GM21717 (cell line): ENCODE measurements around the gene CNOT8.
"Not testable (repeated sequence)": the region's sequence is repeated elsewhere in the genome, so short reads cannot be mapped to it uniquely, and the experiment has no call there.

Experiments used
- ATAC-seq: cut with Tn5 transposase; IDR thresholded peaks from one replicate; pipeline ENCODE4 v1.9.1; 2021; ENCODE audit warnings: mild to moderate bottlenecking, moderate library complexity; ENCODE audit not compliant: unreplicated experiment

CNOT8 gene

DNA sequence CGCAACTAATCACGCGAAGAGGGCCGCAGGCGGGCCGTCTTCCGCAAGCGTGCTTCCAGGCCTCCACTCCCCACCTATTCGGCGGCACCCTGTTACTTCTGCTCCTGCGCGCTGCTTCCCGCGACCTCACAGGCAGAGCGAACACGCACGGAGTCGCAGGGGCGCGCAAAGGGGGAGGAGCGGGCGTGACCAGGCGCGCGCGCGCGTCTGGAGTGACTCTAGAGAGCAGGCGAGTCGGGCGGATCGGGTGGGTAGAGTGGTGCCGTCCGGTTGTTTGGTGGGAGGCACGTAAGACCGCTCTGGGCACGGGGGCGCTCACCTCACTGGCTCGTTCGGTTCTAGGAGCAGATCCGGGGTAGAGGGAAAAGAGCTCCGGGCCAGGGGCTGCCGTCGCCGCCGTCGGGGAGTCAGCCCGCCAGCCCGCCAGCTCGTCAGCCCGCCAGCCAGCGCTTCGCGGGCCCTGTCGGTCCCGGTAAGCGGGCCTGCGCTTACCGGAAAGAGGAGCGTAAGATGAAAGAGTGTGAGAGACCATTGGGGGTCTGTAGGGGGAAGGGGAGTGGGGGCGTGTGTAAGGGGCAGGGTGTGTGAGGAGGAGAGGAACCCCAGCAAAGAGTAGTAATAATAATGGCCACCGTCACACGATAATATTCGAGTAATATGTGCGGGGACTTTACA, at the start of gene CNOT8:
CNOT8 (plus strand) TSS at position 331 of the 675 bp plus-strand sequence. CDS start 4,652 bp downstream, outside the sequence.
- ATAC-seq = peak; percentile 79

DNA sequence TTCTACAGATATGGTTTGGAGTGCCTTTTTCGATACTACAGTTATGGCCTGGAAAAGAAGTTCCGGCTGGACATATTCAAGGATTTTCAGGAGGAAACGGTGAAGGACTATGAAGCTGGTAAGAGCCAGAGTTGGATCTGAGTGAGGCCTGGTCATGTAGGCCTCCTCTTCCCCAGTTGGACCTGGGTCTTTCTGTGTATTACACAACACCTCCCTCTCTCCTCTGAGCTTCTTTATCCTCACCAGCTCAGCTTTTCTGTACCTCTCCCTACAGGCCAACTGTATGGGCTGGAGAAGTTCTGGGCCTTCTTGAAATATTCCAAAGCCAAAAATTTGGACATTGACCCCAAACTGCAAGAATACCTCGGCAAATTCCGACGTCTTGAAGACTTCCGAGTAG, 47.2 kb upstream of the CNOT8 start:
- no peak for ATAC-seq

DNA sequence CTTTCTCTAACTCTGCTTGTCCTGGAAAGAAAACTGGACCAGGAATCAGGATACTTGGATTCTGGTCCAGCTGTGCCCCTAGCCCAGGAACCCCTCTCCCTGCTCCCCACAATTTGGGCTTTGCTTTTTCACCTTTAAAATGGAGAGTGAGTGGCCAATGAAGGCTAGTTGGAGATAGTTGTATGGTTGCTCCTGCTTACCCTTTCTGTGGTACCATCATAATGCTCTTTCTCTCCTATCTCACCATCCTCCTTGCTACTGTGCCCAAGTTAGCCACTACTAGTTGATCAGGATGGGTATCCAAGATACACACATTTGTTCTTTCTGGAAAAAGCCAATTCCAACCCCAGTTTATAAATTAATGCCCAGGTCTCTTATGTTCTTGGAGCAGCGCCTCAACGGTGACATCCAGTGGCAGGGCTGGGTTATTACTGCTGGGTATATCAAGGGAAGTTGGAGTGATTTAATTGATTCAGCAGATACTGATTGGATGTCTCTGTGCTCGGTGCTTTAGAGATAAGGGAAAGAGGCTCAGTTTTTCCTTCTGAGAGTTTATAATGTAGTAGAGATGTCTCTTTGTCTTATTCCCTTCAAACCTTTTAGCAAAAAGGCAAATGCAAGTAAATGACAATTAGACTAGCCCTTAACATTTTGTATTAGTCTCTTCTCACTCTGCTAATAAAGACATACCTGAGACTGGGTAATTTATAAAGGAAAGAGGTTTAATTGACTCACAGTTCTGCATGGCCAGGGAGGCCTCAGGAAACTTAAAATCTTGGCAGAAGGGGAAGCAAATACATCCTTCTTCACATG, 46.6 kb upstream of the CNOT8 start:
- ATAC-seq = no peak

- ATAC-seq = no peak
Measured at GRCh38 chr5:154813158-154813557, 45.3 kb upstream of the CNOT8 start.

DNA sequence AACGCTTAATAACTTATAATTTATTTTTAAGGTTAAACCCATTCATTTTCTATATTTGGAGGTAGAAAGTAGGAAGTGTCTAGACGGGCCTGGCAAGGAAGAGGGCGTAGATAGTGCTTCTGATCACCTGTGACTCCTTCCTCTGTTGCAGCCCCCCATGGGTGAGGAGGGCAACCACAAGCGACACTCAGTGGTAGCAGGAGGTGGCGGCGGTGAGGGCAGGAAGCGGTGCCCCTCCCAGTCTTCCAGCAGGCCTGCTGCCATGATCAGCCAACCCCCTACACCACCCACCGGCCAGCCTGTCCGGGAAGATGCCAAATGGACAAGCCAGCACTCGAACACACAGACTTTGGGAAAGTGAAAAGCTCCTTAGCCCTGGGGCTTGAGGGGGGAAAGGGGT, 44.7 kb upstream of the CNOT8 start:
- ATAC-seq = no peak

GRCh38 chr5:154815025-154815424, 43.4 kb upstream of the CNOT8 start:
- ATAC-seq = no peak

- ATAC-seq = no peak
Measured at GRCh38 chr5:154815684-154816247, 42.7 kb upstream of the CNOT8 start.

GRCh38 chr5:154816891-154817492, 41.4 kb upstream of the CNOT8 start:
- no peak for ATAC-seq

- ATAC-seq = no peak
Measured at GRCh38 chr5:154817815-154818214, 40.6 kb upstream of the CNOT8 start.

DNA sequence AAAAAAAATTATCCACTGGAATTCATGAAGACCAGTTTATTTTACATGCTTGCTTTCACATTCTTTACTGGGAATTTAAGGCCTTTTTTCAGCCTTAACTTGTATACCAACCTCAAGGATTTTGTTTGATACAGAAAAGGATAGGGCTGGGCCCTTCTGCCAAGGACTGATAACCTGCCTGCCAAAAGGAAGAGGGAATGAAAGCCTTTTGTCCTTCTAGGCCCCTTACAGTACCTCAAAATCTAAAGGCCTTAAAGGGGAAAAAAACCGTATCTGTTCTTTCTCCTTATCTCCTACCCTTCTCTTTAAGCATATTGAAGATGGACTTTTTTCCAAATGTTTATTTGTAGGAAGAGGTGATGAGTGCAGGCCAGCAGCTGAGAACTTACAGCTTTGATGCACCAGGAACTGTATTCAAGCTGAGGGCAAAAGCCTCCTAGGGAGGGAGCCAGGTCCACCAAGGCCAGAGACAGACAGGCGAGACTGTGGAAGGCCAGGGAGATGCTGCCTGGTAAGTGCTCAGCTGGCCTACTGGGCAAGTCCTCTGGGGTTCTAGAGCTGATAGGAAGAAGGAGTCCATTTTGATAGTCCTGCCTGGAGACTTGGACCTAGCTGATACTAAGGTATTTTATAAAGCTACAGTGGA, 39.8 kb upstream of the CNOT8 start:
- ATAC-seq = no peak

DNA sequence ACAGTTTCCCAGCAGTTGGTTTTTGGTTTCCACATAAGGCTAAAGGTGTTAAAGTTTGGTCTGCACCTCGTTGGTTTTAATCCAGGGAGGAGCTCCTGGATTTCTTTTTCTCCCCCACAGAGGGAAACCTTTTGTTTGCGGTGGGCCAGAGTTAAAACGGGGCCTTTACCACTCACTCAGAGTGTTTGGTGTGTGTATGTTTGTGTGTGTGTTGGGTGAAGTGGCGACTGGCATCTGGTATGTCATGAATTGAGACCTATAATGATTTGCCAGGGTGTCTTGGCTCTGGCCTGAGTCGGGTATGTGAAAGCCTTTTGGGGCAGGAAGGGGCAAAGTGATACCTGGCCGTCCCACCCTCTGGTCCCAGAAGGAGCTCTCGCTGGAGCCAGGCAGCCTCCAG, 38.9 kb upstream of the CNOT8 start:
- ATAC-seq = no peak

- no peak for ATAC-seq
Measured at GRCh38 chr5:154820383-154820782, 38.0 kb upstream of the CNOT8 start.

GRCh38 chr5:154822896-154823295, 35.5 kb upstream of the CNOT8 start:
- ATAC-seq = not testable (repeated sequence)

DNA sequence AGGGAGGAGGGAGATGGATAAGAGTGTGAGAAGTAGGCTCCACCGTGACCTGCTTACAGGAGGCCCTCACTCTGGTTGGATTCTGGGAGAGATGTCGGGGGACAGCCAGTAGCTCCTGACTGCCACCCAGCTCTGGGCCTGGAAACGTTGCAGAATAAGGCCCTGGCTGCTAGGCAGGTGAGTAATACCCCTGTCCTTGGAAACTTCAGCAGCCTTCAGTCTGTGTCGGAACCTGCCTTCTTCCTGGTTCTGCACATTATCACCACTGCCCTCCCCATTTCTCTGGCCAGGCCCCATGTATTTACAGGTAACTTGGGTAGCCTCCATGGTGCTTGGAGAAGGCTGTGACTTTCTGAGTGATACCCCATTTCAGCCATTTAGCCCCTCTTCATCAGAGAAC, 34.8 kb upstream of the CNOT8 start:
- ATAC-seq = no peak

DNA sequence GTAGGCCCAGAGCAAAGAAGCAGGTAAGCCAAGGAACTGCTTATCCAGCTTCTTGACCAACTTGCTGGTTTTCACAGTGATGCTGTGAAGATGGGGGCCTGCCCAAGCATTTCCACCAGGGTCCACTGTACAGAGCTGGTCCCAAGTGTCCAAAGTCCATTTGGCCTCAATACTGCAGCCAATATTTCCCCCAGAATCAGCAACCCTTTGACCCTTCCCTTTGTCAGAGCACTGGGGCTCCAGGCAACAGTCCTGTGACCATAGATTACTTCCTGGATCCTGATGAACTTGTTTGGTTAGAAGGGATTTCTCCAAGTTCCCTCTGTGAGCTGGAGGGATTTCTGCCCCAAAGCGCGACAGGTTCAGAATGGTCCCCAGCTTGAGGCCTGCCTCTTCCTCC, 34.4 kb upstream of the CNOT8 start:
- ATAC-seq = no peak

DNA sequence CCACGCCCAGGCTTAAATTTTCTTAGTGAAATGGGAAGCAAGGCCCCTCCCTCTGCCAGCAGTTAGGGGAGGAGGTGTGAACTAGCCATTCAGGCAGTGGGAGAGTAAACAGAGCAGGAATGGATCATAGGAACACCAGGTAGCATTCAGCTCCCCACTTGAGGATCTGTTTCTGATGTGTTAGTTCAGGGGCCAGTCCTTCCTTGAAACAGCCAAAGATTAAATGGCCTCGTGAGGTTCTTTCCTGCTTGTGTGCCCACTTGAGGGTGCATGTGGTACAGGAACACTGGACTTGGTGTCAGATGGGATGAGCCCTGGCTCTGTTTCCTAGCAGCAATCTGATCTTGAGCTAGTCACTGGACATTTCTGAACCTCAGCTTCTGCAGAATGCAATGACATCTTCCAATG, 29.2 kb upstream of the CNOT8 start:
- ATAC-seq = no peak

GRCh38 chr5:154829589-154830218, 28.7 kb upstream of the CNOT8 start:
- no peak for ATAC-seq

GRCh38 chr5:154830219-154830595, 28.2 kb upstream of the CNOT8 start:
- ATAC-seq = no peak

DNA sequence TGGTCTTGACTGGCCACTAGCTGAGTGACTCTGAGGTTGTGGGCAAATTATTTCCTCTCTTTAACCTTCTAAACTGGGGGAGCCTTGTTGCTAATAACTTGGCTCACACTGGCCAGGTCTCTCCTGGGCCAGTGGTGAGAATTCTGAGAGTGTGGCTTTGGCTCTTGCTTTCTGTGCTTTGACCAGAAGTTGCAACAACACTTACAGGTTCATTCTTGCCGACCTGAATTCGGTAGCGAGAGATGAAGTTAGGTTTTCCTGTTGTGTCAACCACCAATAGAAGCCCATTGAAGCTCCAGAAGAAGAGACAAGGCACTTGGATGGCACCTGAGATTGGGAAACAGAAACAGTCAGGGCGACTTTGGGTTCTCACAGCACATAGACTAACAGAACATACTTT, 27.8 kb upstream of the CNOT8 start:
- no peak for ATAC-seq

DNA sequence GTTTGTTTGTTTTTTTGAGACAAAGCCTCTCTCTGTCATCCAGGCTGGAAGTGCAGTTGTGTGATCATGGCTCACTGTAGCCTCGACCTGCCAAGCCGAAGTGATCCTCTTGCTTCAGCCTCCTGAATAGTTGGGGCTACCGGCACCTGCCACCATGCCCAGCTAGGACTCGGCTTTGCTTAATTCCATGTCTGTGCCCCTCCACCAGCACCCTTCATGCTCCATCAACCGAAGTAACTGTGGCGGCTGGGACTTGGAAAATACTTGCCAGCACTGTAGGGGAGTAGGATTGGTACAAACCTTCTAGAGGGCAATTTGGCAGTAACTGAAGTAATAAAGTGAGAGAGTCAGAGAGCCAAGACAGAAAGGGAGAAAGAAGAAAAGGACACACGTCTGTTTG, 27.0 kb upstream of the CNOT8 start:
- ATAC-seq = no peak

- ATAC-seq = not testable (repeated sequence)
Measured at GRCh38 chr5:154832804-154833203, 25.6 kb upstream of the CNOT8 start.
